H9 (cell line): Measurements from ENCODE around the gene TMEFF2. TPM values are rescaled to one million over a fixed set of nuclear protein-coding genes. Genes with fewer than 3 reads are reported as not detected.

Experiments
- DNase-seq: peaks from one replicate; pipeline ENCODE4 v3.0.0-alpha.2; 2017
- H2AFZ ChIP-seq: one replicate; pipeline ENCODE4 v1.6.1; 2013; ENCODE audit warnings: mild to moderate bottlenecking, low read length, control low read depth, moderate library complexity
- H2AK5ac ChIP-seq: 2 replicates; pipeline ENCODE4 v1.6.1; 2013; ENCODE audit warnings: low read length, control low read depth, mixed read lengths; ENCODE audit not compliant: insufficient read length
- H2BK120ac ChIP-seq: one replicate; pipeline ENCODE4 v1.6.1; 2013; ENCODE audit warnings: low read depth, mild to moderate bottlenecking, low read length, control low read depth, inconsistent platforms; ENCODE audit not compliant: poor library complexity, severe bottlenecking
- H2BK12ac ChIP-seq: 2 replicates; pipeline ENCODE4 v1.6.1; 2013; ENCODE audit warnings: low read length, control low read depth, mixed read lengths, low read depth; ENCODE audit not compliant: insufficient read length
- H2BK15ac ChIP-seq: 2 replicates; pipeline ENCODE4 v1.6.1; 2013; ENCODE audit warnings: low read depth, low read length, control low read depth
- H2BK20ac ChIP-seq: one replicate; pipeline ENCODE4 v1.6.1; 2013; ENCODE audit warnings: low read depth, mild to moderate bottlenecking, low read length, control low read depth, inconsistent platforms; ENCODE audit not compliant: poor library complexity, severe bottlenecking
- H2BK5ac ChIP-seq: 2 replicates; pipeline ENCODE4 v1.6.1; 2013; ENCODE audit warnings: low read length, control low read depth, mixed read lengths; ENCODE audit not compliant: insufficient read length
- H3K14ac ChIP-seq: 2 replicates; pipeline ENCODE4 v1.6.1; 2013; ENCODE audit warnings: low read length, control low read depth; ENCODE audit not compliant: insufficient read depth
- H3K18ac ChIP-seq: 2 replicates; pipeline ENCODE4 v1.6.1; 2013; ENCODE audit warnings: low read depth, mild to moderate bottlenecking, mixed read lengths, low read length, control low read depth; ENCODE audit not compliant: insufficient read length
- H3K23ac ChIP-seq: 2 replicates; pipeline ENCODE4 v1.6.1; 2013; ENCODE audit warnings: low read length, control low read depth, mixed read lengths, low read depth; ENCODE audit not compliant: insufficient read length
- H3K23me2 ChIP-seq: 2 replicates; pipeline ENCODE4 v1.6.1; 2013; ENCODE audit warnings: low read depth, mild to moderate bottlenecking, mixed read lengths, low read length, control low read depth; ENCODE audit not compliant: insufficient read length, poor library complexity, severe bottlenecking
- H3K27ac ChIP-seq: 2 replicates; pipeline ENCODE4 v1.5.1; 2013; ENCODE audit warnings: low read length, control low read depth, mixed read lengths, low read depth; ENCODE audit not compliant: insufficient read length
- H3K27me3 ChIP-seq: 2 replicates; pipeline ENCODE4 v1.6.1; 2013; ENCODE audit warnings: low read length, control low read depth, inconsistent platforms; ENCODE audit not compliant: insufficient read depth
- H3K4ac ChIP-seq: 2 replicates; pipeline ENCODE4 v1.6.1; 2013; ENCODE audit warnings: low read depth, mild to moderate bottlenecking, control low read depth, inconsistent platforms, low read length, moderate library complexity
- H3K4me1 ChIP-seq: 2 replicates; pipeline ENCODE4 v1.6.1; 2013; ENCODE audit warnings: low read length, control low read depth, inconsistent platforms; ENCODE audit not compliant: insufficient read depth
- H3K4me2 ChIP-seq: 2 replicates; pipeline ENCODE4 v1.6.1; 2013; ENCODE audit warnings: low read length, control low read depth, mixed read lengths; ENCODE audit not compliant: insufficient read length, insufficient read depth
- H3K56ac ChIP-seq: 2 replicates; pipeline ENCODE4 v1.6.1; 2013; ENCODE audit warnings: low read depth, mild to moderate bottlenecking, mixed read lengths, low read length, control low read depth; ENCODE audit not compliant: insufficient read length
- H3K79me1 ChIP-seq: 2 replicates; pipeline ENCODE4 v1.6.1; 2013; ENCODE audit warnings: low read depth, mild to moderate bottlenecking, moderate library complexity, low read length, control low read depth, inconsistent platforms; ENCODE audit not compliant: insufficient read depth, poor library complexity, severe bottlenecking
- H3K79me2 ChIP-seq: 2 replicates; pipeline ENCODE4 v1.6.1; 2013; ENCODE audit warnings: low read length, control low read depth, inconsistent platforms; ENCODE audit not compliant: insufficient read depth
- H3K9ac ChIP-seq: 2 replicates; pipeline ENCODE4 v1.6.1; 2013; ENCODE audit warnings: low read length, control low read depth, mixed read lengths; ENCODE audit not compliant: insufficient read length; ENCODE audit errors: extremely low read depth
- H3K9me3 ChIP-seq: one replicate; pipeline ENCODE4 v1.6.1; 2013; ENCODE audit warnings: low read depth, low read length, inconsistent platforms; ENCODE audit not compliant: control insufficient read depth
- H3T11ph ChIP-seq: one replicate; pipeline ENCODE4 v1.6.1; 2013; ENCODE audit warnings: mild to moderate bottlenecking, low read length, control low read depth, inconsistent platforms
- H4K20me1 ChIP-seq: one replicate; pipeline ENCODE4 v1.6.1; 2013; ENCODE audit not compliant: control insufficient read depth, insufficient read length, insufficient read depth
- H4K5ac ChIP-seq: 2 replicates; pipeline ENCODE4 v1.6.1; 2013; ENCODE audit warnings: low read depth, mild to moderate bottlenecking, mixed read lengths, low read length, control low read depth; ENCODE audit not compliant: insufficient read length
- H4K8ac ChIP-seq: replicated peaks from 2 replicates; pipeline ENCODE4 v1.6.1; 2013; ENCODE audit warnings: low read length, control low read depth, mixed read lengths, low read depth; ENCODE audit not compliant: insufficient read length
- H4K91ac ChIP-seq: 2 replicates; pipeline ENCODE4 v1.6.1; 2013; ENCODE audit warnings: low read depth, mild to moderate bottlenecking, moderate library complexity, mixed read lengths, low read length, control low read depth; ENCODE audit not compliant: insufficient read length
- H3K27ac Mint-ChIP-seq, 3 experiments: 2 replicates in 2 of 3; 3 replicates in 1 of 3; pipeline ENCODE4 v1.8.0; 2020 to 2021; ENCODE audit warnings: mixed read lengths in 3 of 3, mild to moderate bottlenecking in 1 of 3, moderate library complexity in 1 of 3
- H3K27me3 Mint-ChIP-seq: 2 replicates; pipeline ENCODE4 v1.8.0; 2021; ENCODE audit warnings: low read depth, mild to moderate bottlenecking, moderate library complexity, mixed read lengths
- H3K36me3 Mint-ChIP-seq, 3 experiments: 2 replicates in 2 of 3; 3 replicates in 1 of 3; pipeline ENCODE4 v1.8.0; 2020 to 2021; ENCODE audit warnings: low read depth in 3 of 3, mixed read lengths in 3 of 3; ENCODE audit not compliant: insufficient read depth in 1 of 3
- H3K4me1 Mint-ChIP-seq, 2 experiments: 2 replicates each; pipeline ENCODE4 v1.8.0; 2020; ENCODE audit warnings: mixed read lengths in 2 of 2
- H3K4me3 Mint-ChIP-seq, 2 experiments: 2 replicates in 1 of 2; 3 replicates in 1 of 2; pipeline ENCODE4 v1.8.0; 2020 to 2021; ENCODE audit warnings: mild to moderate bottlenecking in 2 of 2, mixed read lengths in 2 of 2, moderate library complexity in 1 of 2
- H3K9me3 Mint-ChIP-seq, 2 experiments: 2 replicates in 1 of 2; 3 replicates in 1 of 2; pipeline ENCODE4 v1.8.0; 2020; ENCODE audit warnings: mild to moderate bottlenecking in 2 of 2, mixed read lengths in 2 of 2, moderate library complexity in 1 of 2
- WGBS: extraction: QIAGEN DNeasy Blood & Tissue Kit; methylation state at CpG from one replicate; pipeline ENCODE4 v1.1.7; 2013; ENCODE audit warnings: missing lambda C conversion rate, low lambda C conversion rate, mixed read lengths; ENCODE audit not compliant: insufficient read length; ENCODE audit errors: extremely low coverage; 5-methylcytosine and 5-hydroxymethylcytosine counted together
- total RNA-seq: library from RNA; stranded (reverse); gene quantifications from 2 replicates; pipeline ENCODE4 v1.2.1, GENCODE V29; 2021
- TF ChIP-seq, protein P1 (sequence below): fragments of 200-600 bp; sonication (generic); conservative IDR thresholded peaks from 3 replicates; pipeline ENCODE4 v1.8.0; 2021; ENCODE audit warnings: antibody characterized with exemption, mild to moderate bottlenecking

TMEFF2 gene
- total RNA-seq, 1 experiment from 2014 or later = 0.39 TPM

DNA sequence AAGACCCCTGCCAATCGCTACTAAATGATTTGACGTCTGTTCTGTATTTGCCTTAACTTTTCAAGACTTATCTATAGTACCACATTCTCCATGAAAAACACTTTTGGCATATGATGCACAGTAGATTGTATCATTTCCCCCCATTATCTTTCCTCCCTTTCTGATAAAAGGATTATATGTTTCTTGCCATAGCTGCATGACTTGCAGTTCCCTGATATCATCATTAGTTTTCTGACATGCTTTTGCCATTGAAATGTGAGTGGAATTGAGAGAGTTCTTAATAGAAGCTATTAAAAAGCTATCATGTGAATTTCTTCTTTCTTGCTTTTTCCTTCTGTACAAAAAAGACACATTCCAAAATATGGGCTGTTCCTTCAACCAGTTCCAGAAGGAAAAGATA lies 130.3 kb downstream of the TMEFF2 start:
- no peak overlapping the region for H3K9ac ChIP-seq
- no peaks in the 10 kb centered on the region for H3K23me2 ChIP-seq
- H2BK5ac ChIP-seq = no peak overlapping the region
- DNase-seq = no peak
- no peak overlapping the region for H2BK12ac ChIP-seq
- H3K4me1 Mint-ChIP-seq = no peaks in the 10 kb centered on the region
- H3K23ac ChIP-seq = no peak overlapping the region
- H3K36me3 Mint-ChIP-seq = no peaks in the 10 kb centered on the region
- H3K4ac ChIP-seq = no peak overlapping the region
- H2BK20ac ChIP-seq = no peak overlapping the region
- H4K5ac ChIP-seq = no peak overlapping the region
- H3K79me2 ChIP-seq = no peaks in the 10 kb centered on the region
- no peak overlapping the region for H3K27ac Mint-ChIP-seq
- H3K56ac ChIP-seq = no peak overlapping the region
- H2BK120ac ChIP-seq = no peak overlapping the region
- H3K14ac ChIP-seq = no peak overlapping the region
- H3K4me2 ChIP-seq = no peak overlapping the region
- H3K27me3 ChIP-seq = no peaks in the 10 kb centered on the region
- no peak overlapping the region for H4K91ac ChIP-seq
- no peaks in the 10 kb centered on the region for H3K9me3 ChIP-seq
- H3K4me3 Mint-ChIP-seq = no peak overlapping the region
- no peak overlapping the region for H2AK5ac ChIP-seq
- H2BK15ac ChIP-seq = no peak overlapping the region
- TF ChIP-seq, protein P1, sequence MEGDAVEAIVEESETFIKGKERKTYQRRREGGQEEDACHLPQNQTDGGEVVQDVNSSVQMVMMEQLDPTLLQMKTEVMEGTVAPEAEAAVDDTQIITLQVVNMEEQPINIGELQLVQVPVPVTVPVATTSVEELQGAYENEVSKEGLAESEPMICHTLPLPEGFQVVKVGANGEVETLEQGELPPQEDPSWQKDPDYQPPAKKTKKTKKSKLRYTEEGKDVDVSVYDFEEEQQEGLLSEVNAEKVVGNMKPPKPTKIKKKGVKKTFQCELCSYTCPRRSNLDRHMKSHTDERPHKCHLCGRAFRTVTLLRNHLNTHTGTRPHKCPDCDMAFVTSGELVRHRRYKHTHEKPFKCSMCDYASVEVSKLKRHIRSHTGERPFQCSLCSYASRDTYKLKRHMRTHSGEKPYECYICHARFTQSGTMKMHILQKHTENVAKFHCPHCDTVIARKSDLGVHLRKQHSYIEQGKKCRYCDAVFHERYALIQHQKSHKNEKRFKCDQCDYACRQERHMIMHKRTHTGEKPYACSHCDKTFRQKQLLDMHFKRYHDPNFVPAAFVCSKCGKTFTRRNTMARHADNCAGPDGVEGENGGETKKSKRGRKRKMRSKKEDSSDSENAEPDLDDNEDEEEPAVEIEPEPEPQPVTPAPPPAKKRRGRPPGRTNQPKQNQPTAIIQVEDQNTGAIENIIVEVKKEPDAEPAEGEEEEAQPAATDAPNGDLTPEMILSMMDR = no peak
- no peaks in the 10 kb centered on the region for H3K9me3 Mint-ChIP-seq
- no peaks in the 10 kb centered on the region for H3K4me1 ChIP-seq
- no peaks in the 10 kb centered on the region for H3K27me3 Mint-ChIP-seq
- H3K18ac ChIP-seq = no peak overlapping the region
- no peaks in the 10 kb centered on the region for H4K20me1 ChIP-seq
- no peak overlapping the region for H4K8ac ChIP-seq
- no peaks in the 10 kb centered on the region for H3K79me1 ChIP-seq
- no peak overlapping the region for H2AFZ ChIP-seq
- no CpG with 5 or more reads among the region's 2 CpGs for WGBS
- H3K27ac ChIP-seq = no peak overlapping the region
- H3T11ph ChIP-seq = no peak overlapping the region
